CD8-positive, alpha-beta memory T cell (primary cell): ENCODE data around the gene DGKB. TPM values are rescaled to one million over a fixed set of nuclear protein-coding genes. Genes with fewer than 3 reads are reported as not detected.

Source experiments
- CTCF ChIA-PET: fragments of 350-600 bp; sonication (Branson Sonifier 250); formaldehyde crosslinking; loops from one replicate; lab custom pipeline; 2021; ENCODE audit warnings: antibody characterized with exemption; lab: Charles Lee
- POLR2A ChIA-PET: fragments of 350-600 bp; sonication (Branson Sonifier 250); formaldehyde crosslinking; loops from one replicate; lab custom pipeline; 2021; ENCODE audit warnings: antibody characterized with exemption; lab: Charles Lee
- DNase-seq, 5 donors: peaks; one replicate each; pipeline versions ENCODE4 v3.0.0 to v3.0.0-alpha.2; 2020 to 2022; ENCODE audit warnings: mixed read lengths in 1 of 5
- H3K27ac ChIP-seq: one replicate; pipeline ENCODE4 v1.7.0; 2013; ENCODE audit warnings: low read depth, mild to moderate bottlenecking, low read length, moderate library complexity
- H3K27me3 ChIP-seq: 2 replicates; pipeline ENCODE4 v1.7.0; 2013; ENCODE audit warnings: low read length, mild to moderate bottlenecking; ENCODE audit not compliant: insufficient read depth, poor library complexity, severe bottlenecking
- H3K36me3 ChIP-seq: 2 replicates; pipeline ENCODE4 v1.7.0; 2013; ENCODE audit warnings: mild to moderate bottlenecking, low read length, moderate library complexity; ENCODE audit not compliant: insufficient read depth
- H3K4me1 ChIP-seq: 2 replicates; pipeline ENCODE4 v1.7.0; 2013; ENCODE audit warnings: mild to moderate bottlenecking, low read length, moderate library complexity; ENCODE audit not compliant: insufficient read depth
- H3K4me3 ChIP-seq: 2 replicates; pipeline ENCODE4 v1.7.0; 2013; ENCODE audit warnings: mild to moderate bottlenecking, low read length
- H3K9me3 ChIP-seq: 2 replicates; pipeline ENCODE4 v1.7.0; 2013; ENCODE audit warnings: mild to moderate bottlenecking, low read length
- H3K27ac Mint-ChIP-seq, 8 donors: one replicate each; pipeline ENCODE4 v1.8.0; 2020 to 2021; ENCODE audit warnings: mixed read lengths in 8 of 8, mild to moderate bottlenecking in 6 of 8, inconsistent platforms in 3 of 8, moderate library complexity in 3 of 8
- H3K27me3 Mint-ChIP-seq, 2 donors: one replicate each; pipeline ENCODE4 v1.8.0; 2020 to 2021; ENCODE audit warnings: mixed read lengths in 2 of 2, mild to moderate bottlenecking in 1 of 2, moderate library complexity in 1 of 2
- H3K36me3 Mint-ChIP-seq, 3 donors: one replicate each; pipeline ENCODE4 v1.8.0; 2020 to 2021; ENCODE audit warnings: mixed read lengths in 3 of 3, inconsistent platforms in 1 of 3, mild to moderate bottlenecking in 1 of 3
- H3K4me1 Mint-ChIP-seq, 3 donors: one replicate each; pipeline ENCODE4 v1.8.0; 2020 to 2021; ENCODE audit warnings: mixed read lengths in 3 of 3, inconsistent platforms in 1 of 3, mild to moderate bottlenecking in 1 of 3
- H3K4me3 Mint-ChIP-seq, 7 donors: one replicate each; pipeline ENCODE4 v1.8.0; 2020 to 2021; ENCODE audit warnings: mixed read lengths in 7 of 7, mild to moderate bottlenecking in 6 of 7, moderate library complexity in 4 of 7, inconsistent platforms in 2 of 7
- H3K9me3 Mint-ChIP-seq, 5 donors: one replicate each; pipeline ENCODE4 v1.8.0; 2020 to 2022; ENCODE audit warnings: mixed read lengths in 5 of 5, mild to moderate bottlenecking in 3 of 5, moderate library complexity in 2 of 5, inconsistent platforms in 1 of 5
- polyA plus RNA-seq: library from polyadenylated mRNA; unstranded; fragments of 300-500 nt; fragmentation: Illumina TruSeq; gene quantifications from one replicate; pipeline ENCODE4 v1.2.3, GENCODE V29; 2021
- total RNA-seq, 2 experiments: library from RNA; stranded (reverse); gene quantifications; one replicate each; pipeline ENCODE4 v1.2.3, GENCODE V29; 2021

The DGKB gene
- total and polyA plus RNA-seq, 3 experiments from 2014 or later, result not detected

- Histone ChIP-seq H3K9me3 (no peaks in the 10 kb centered on the region), H3K27ac (no peak overlapping the region), H3K4me1 (no peaks in the 10 kb centered on the region), H3K4me3 (no peak overlapping the region), H3K27me3 (no peaks in the 10 kb centered on the region), H3K36me3 (no peaks in the 10 kb centered on the region)
- CTCF ChIA-PET, result no interaction called here
- Mint-ChIP-seq H3K36me3 (no peaks in the 10 kb centered on the region), H3K9me3 (no peaks in the 10 kb centered on the region), H3K27me3 (no peaks in the 10 kb centered on the region), H3K4me3 (no peak overlapping the region), H3K4me1 (no peaks in the 10 kb centered on the region), H3K27ac (no peak overlapping the region)
- no peak for DNase-seq
- POLR2A ChIA-PET, result no interaction called here
These were observed 562.0 kb downstream of the DGKB start for GRCh38 chr7:14340393-14341074.

- POLR2A ChIA-PET, result no interaction called here
- H3K36me3 Mint-ChIP-seq, result no peaks in the 10 kb centered on the region
- H3K9me3 Mint-ChIP-seq, result no peaks in the 10 kb centered on the region
- H3K27me3 Mint-ChIP-seq, result no peaks in the 10 kb centered on the region
- Histone ChIP-seq H3K27ac (no peak overlapping the region), H3K9me3 (no peaks in the 10 kb centered on the region), H3K4me1 (no peaks in the 10 kb centered on the region), H3K36me3 (no peaks in the 10 kb centered on the region), H3K4me3 (no peak overlapping the region), H3K27me3 (no peaks in the 10 kb centered on the region)
- no peak overlapping the region for H3K27ac Mint-ChIP-seq
- CTCF ChIA-PET, result no interaction called here
- H3K4me1 Mint-ChIP-seq, result no peaks in the 10 kb centered on the region
- DNase-seq, result no peak
- no peak overlapping the region for H3K4me3 Mint-ChIP-seq
These were observed 562.7 kb downstream of the DGKB start for GRCh38 chr7:14339861-14340260.

- no peak overlapping the region for H3K4me3 Mint-ChIP-seq
- H3K4me1 Mint-ChIP-seq, result no peaks in the 10 kb centered on the region
- H3K27me3 Mint-ChIP-seq, result no peaks in the 10 kb centered on the region
- H3K36me3 Mint-ChIP-seq, result no peaks in the 10 kb centered on the region
- ChIA-PET POLR2A (no interaction called here), CTCF (no interaction called here)
- no peak overlapping the region for H3K27ac Mint-ChIP-seq
- H3K4me3 ChIP-seq, result no peak overlapping the region
- no peaks in the 10 kb centered on the region for H3K9me3 Mint-ChIP-seq
- DNase-seq, result no peak
- no peaks in the 10 kb centered on the region for H3K27me3 ChIP-seq
- H3K27ac ChIP-seq, result no peak overlapping the region
- no peaks in the 10 kb centered on the region for H3K4me1 ChIP-seq
- H3K9me3 ChIP-seq, result no peaks in the 10 kb centered on the region
- H3K36me3 ChIP-seq, result no peaks in the 10 kb centered on the region
These were observed 566.3 kb downstream of the DGKB start for GRCh38 chr7:14336256-14336655.

- ChIA-PET POLR2A (no interaction called here), CTCF (no interaction called here)
- H3K4me1 Mint-ChIP-seq, result no peaks in the 10 kb centered on the region
- no peaks in the 10 kb centered on the region for H3K9me3 Mint-ChIP-seq
- Histone ChIP-seq H3K27ac (no peak overlapping the region), H3K36me3 (no peaks in the 10 kb centered on the region), H3K4me1 (no peaks in the 10 kb centered on the region), H3K9me3 (no peaks in the 10 kb centered on the region), H3K27me3 (no peaks in the 10 kb centered on the region), H3K4me3 (no peak overlapping the region)
- no peak overlapping the region for H3K4me3 Mint-ChIP-seq
- no peak for DNase-seq
- H3K27me3 Mint-ChIP-seq, result no peaks in the 10 kb centered on the region
- H3K27ac Mint-ChIP-seq, result no peak overlapping the region
- H3K36me3 Mint-ChIP-seq, result no peaks in the 10 kb centered on the region
These were observed 570.4 kb downstream of the DGKB start for GRCh38 chr7:14332155-14332554.

- Histone ChIP-seq H3K9me3 (no peaks in the 10 kb centered on the region), H3K4me1 (no peaks in the 10 kb centered on the region), H3K27ac (no peak overlapping the region), H3K36me3 (no peaks in the 10 kb centered on the region), H3K27me3 (no peaks in the 10 kb centered on the region), H3K4me3 (no peak overlapping the region)
- H3K27me3 Mint-ChIP-seq, result no peaks in the 10 kb centered on the region
- CTCF ChIA-PET, result no interaction called here
- H3K9me3 Mint-ChIP-seq, result peaks cover 0 to 10% (median 2%) of the 10 kb centered on the region in 5 donors
- H3K36me3 Mint-ChIP-seq, result no peaks in the 10 kb centered on the region
- no peaks in the 10 kb centered on the region for H3K4me1 Mint-ChIP-seq
- H3K27ac Mint-ChIP-seq, result no peak overlapping the region
- no peak overlapping the region for H3K4me3 Mint-ChIP-seq
- no peak for DNase-seq
- POLR2A ChIA-PET, result no interaction called here
These were observed 577.8 kb downstream of the DGKB start for GRCh38 chr7:14324767-14325166.

- no peak overlapping the region for H3K27ac Mint-ChIP-seq
- Histone ChIP-seq H3K4me3 (no peak overlapping the region), H3K27me3 (no peaks in the 10 kb centered on the region), H3K36me3 (no peaks in the 10 kb centered on the region), H3K9me3 (no peaks in the 10 kb centered on the region), H3K27ac (no peak overlapping the region), H3K4me1 (no peaks in the 10 kb centered on the region)
- no peak overlapping the region for H3K4me3 Mint-ChIP-seq
- no peaks in the 10 kb centered on the region for H3K4me1 Mint-ChIP-seq
- no peaks in the 10 kb centered on the region for H3K36me3 Mint-ChIP-seq
- H3K9me3 Mint-ChIP-seq, result peaks cover 0 to 10% (median 2%) of the 10 kb centered on the region in 5 donors
- CTCF ChIA-PET, result no interaction called here
- H3K27me3 Mint-ChIP-seq, result no peaks in the 10 kb centered on the region
- POLR2A ChIA-PET, result no interaction called here
- DNase-seq, result no peak
These were observed 579.8 kb downstream of the DGKB start for GRCh38 chr7:14322724-14323123.

- H3K4me3 ChIP-seq, result no peak overlapping the region
- no peaks in the 10 kb centered on the region for H3K4me1 Mint-ChIP-seq
- no peak overlapping the region for H3K27ac ChIP-seq
- H3K9me3 Mint-ChIP-seq, result peaks cover 0 to 10% (median 2%) of the 10 kb centered on the region in 5 donors
- no peaks in the 10 kb centered on the region for H3K36me3 Mint-ChIP-seq
- no peaks in the 10 kb centered on the region for H3K9me3 ChIP-seq
- ChIA-PET CTCF (no interaction called here), POLR2A (no interaction called here)
- H3K4me1 ChIP-seq, result no peaks in the 10 kb centered on the region
- H3K27me3 ChIP-seq, result no peaks in the 10 kb centered on the region
- H3K27ac Mint-ChIP-seq, result no peak overlapping the region
- no peaks in the 10 kb centered on the region for H3K36me3 ChIP-seq
- H3K4me3 Mint-ChIP-seq, result no peak overlapping the region
- DNase-seq, result no peak
- no peaks in the 10 kb centered on the region for H3K27me3 Mint-ChIP-seq
These were observed 580.6 kb downstream of the DGKB start for GRCh38 chr7:14321947-14322346.

- Histone ChIP-seq H3K27ac (no peak overlapping the region), H3K4me1 (no peaks in the 10 kb centered on the region), H3K4me3 (no peak overlapping the region), H3K9me3 (no peaks in the 10 kb centered on the region), H3K27me3 (no peaks in the 10 kb centered on the region), H3K36me3 (no peaks in the 10 kb centered on the region)
- no peak overlapping the region for H3K4me3 Mint-ChIP-seq
- no peak for DNase-seq
- CTCF ChIA-PET, result no interaction called here
- no peak overlapping the region for H3K27ac Mint-ChIP-seq
- POLR2A ChIA-PET, result no interaction called here
- no peaks in the 10 kb centered on the region for H3K36me3 Mint-ChIP-seq
- peaks cover 0 to 2% of the 10 kb centered on the region in 2 donors for H3K27me3 Mint-ChIP-seq
- peaks cover 0 to 5% (median 0%) of the 10 kb centered on the region in 5 donors for H3K9me3 Mint-ChIP-seq
- no peaks in the 10 kb centered on the region for H3K4me1 Mint-ChIP-seq
These were observed 593.1 kb downstream of the DGKB start for GRCh38 chr7:14309432-14309831.
